DMS53 treated with DMSO at 0.1 percent for 48 hours (cell line): ENCODE data around the gene TMEM164.

ENCODE experiments used
- DNase-seq: peaks from one replicate; lab custom pipeline; 2025; ENCODE audit not compliant: unreplicated experiment; lab: John Stamatoyannopoulos, UW

The TMEM164 gene

GRCh38 chrX:110062919-110063318 lies 60.0 kb downstream of the TMEM164 start:
- no peak for DNase-seq

GRCh38 chrX:110066488-110067225 lies 63.7 kb downstream of the TMEM164 start:
- no peak for DNase-seq

- no peak for DNase-seq
Measured at GRCh38 chrX:110070970-110071369, 68.1 kb downstream of the TMEM164 start.

- DNase-seq, result no peak
Measured at GRCh38 chrX:110081320-110081719, 78.4 kb downstream of the TMEM164 start.

- no peak for DNase-seq
Measured at GRCh38 chrX:110081740-110082139, 78.8 kb downstream of the TMEM164 start.

- DNase-seq, result no peak
Measured at GRCh38 chrX:110082161-110082560, 79.2 kb downstream of the TMEM164 start.

DNA sequence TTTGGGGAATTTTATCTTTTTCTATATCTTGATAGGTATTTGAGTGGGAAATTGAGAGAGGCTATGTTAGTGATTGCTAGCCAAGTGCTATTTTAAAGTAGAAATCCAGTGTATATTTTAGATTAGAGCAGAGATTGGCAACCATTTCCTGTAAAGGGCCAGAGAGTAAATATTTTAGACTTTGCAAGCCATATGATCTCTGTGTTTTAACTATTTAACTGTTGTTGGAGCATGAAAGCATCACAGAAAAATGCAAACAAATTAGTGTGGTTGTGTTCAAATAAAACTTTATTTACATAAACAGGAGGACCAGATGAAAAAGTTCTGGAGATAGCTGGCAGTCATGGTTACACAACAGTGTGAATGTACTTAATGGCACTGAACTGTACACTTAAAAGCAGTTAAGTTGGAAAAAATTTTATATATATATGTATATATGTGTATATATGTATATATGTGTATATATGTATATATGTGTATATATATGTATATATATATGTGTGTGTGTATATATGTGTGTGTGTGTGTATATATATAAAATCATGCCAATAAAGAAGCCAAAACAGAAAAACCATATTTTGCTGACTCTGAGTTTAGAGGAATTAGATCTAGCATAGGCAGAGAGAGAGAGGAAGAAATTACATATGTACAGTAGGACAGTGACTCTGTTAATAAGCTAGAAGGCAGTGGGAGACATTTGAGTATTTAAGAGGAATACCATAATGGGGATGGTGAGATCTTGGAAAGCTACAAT lies 83.4 kb downstream of the TMEM164 start:
- DNase-seq, result no peak

GRCh38 chrX:110086916-110087484 lies 84.1 kb downstream of the TMEM164 start:
- no peak for DNase-seq

- no peak for DNase-seq
Measured at GRCh38 chrX:110087485-110088356, 84.8 kb downstream of the TMEM164 start.

DNA sequence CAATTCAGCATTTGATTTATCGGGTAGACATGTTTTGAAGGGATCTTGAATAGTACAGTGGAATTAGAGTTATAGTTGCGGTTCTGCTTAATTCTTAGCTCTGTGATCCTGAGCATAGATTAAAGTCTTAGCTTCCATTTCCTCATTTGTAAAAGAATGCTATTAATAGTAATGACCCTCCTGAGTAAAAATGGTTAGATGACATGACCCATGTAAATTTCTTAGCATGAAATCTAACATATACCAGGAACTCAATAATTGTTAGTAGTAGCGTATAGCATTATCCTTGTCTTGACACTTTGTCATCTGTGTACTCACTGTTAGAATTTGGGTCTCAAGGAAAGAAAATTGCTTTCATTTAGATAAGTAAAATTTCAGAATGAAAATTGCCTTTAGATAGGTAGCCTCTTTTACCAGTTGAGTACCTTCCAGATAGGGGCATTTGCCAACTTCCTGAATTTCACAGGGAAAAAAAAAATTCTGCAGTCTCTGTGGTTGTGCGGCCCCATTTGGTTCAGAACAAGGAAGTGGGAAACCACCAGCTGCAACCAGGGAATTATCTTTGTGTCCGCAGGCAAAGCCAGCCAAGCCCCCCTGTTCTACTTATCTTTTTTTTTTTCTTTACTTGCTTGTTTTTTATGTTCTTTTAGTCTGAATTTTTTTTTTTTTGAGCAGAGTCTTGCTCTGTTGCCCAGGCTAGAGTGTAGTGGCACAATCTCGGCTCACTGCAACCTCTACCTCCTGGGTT lies 86.9 kb downstream of the TMEM164 start:
- no peak for DNase-seq

- no peak for DNase-seq
Measured at GRCh38 chrX:110097920-110098319, 95.0 kb downstream of the TMEM164 start.

DNA sequence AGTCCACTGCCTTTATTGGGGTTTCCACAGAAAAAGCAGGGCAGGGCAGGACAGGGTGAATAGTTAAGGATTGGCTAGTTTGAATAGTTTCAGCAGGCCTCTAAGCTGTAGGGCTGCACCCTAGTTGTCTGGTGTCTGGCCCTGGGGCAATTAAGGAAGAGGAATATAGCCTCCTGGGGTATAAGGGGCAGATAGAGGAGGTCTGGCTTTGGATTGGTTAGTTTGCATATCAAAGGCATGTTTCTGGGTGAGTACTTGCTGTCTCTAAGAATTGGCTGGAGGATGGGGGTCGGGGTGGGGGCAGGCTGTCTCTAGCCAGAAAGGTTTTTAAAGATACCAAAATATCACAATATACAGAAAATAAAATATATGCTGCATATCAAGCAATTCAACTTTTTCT lies 100.4 kb downstream of the TMEM164 start:
- DNase-seq, result no peak

DNA sequence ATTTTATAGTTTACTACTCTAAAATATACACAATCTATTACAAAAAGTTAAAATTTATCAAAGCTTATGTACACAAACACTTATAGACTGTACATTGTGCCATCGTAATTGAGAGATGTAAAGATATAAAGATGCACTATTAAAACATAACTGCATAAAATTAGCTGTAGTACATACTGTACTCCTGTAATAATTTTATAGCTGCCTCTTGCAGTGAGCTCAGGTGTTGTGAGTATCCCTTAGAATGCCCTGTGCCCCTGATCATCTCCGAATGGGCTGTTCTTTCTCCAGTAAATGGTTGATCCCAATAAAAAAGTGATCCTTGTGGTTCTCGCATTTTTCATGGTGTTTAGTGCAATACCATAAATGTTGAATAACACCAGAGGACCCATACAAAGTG lies 101.2 kb downstream of the TMEM164 start:
- no peak for DNase-seq

DNA sequence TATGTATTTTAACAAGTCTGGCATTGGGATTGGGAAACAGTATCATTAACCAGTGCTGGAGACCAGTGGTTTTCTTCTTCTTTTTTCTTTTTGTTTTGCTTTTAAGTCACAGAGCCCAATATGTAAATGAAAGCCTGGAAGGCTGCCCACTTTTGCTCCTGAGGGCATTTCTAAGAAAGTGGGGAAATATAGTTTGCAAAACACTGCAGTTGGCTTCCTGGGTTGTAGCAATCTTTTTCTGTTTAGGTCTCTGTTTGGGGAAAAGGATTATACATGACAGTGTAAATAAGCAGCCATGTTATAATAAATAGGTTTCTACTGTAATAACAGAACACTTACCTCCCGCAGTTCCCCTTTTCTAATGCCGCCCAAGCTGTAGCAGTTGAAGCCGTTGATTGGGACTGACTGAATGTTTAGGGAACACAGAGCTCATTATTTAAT lies 105.5 kb downstream of the TMEM164 start:
- DNase-seq, result no peak

- DNase-seq, result no peak
Measured at GRCh38 chrX:110114260-110114776, 111.4 kb downstream of the TMEM164 start.

GRCh38 chrX:110116066-110116980 lies 113.4 kb downstream of the TMEM164 start:
- no peak for DNase-seq

GRCh38 chrX:110118530-110118929 lies 115.6 kb downstream of the TMEM164 start:
- DNase-seq, result no peak

DNA sequence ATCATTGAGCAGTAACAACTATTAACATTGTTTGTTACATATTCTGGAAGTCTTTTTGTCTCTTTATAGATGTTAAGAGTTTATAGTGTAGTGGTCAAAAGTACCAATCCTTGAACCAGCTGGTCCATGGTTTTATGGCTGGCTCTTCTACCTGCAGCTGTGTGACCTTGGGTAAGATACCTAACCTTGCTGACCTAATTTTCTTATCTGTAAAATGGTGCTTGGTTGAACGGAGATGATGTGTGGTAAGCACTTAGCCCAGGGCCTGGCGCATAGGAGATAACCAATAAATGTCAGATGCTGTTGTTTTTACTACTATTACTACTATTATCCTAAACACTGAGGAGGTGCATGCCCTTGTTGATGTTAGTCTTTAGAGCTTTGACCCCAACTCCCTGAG lies 116.6 kb downstream of the TMEM164 start:
- DNase-seq, result no peak

GRCh38 chrX:110120025-110120424 lies 117.1 kb downstream of the TMEM164 start:
- DNase-seq, result no peak
